ENCODE results near the gene OR52J3. TPM values are rescaled to one million over a fixed set of nuclear protein-coding genes. Genes with fewer than 3 reads are reported as not detected.

OR52J3 gene
- total RNA-seq, 2 experiments from 2014 or later = not detected

- no peaks in the 10 kb centered on the region for H4K20me1 ChIP-seq (ENCODE audit: insufficient read depth, low read length)
- CTCF ChIA-PET (ENCODE audit: unreplicated experiment) = no interaction called here
- no TSS peak for BruUV-seq (replicated peaks)
These were observed 35.1 kb upstream of the OR52J3 start for GRCh38 chr11:5011254-5011653.

GRCh38 chr11:5013012-5013411 is 33.3 kb upstream of the OR52J3 start:
- Histone ChIP-seq H4K20me1 (ENCODE audit: insufficient read depth, low read length) (no peaks in the 10 kb centered on the region), H2AFZ (ENCODE audit: low read length) (no peak overlapping the region), H3K79me2 (ENCODE audit: insufficient read depth, low read depth, low read length) (no peaks in the 10 kb centered on the region), H3K27ac (ENCODE audit: low read depth, low read length, poor library complexity, severe bottlenecking) (no peak overlapping the region), H3K9me3 (ENCODE audit: low read length) (no peaks in the 10 kb centered on the region), H3K36me3 (ENCODE audit: insufficient read depth, low read length) (no peaks in the 10 kb centered on the region), H3K9me2 (ENCODE audit: insufficient read depth, low read length) (no peaks in the 10 kb centered on the region), H3K4me1 (ENCODE audit: insufficient read depth, low read length, poor library complexity, severe bottlenecking) (no peaks in the 10 kb centered on the region), H3K4me3 (ENCODE audit: low read depth, low read length, poor library complexity, severe bottlenecking) (no peak overlapping the region), H3K4me2 (ENCODE audit: low read length) (no peak overlapping the region)
- ChIA-PET POLR2A (no interaction called here), CTCF (ENCODE audit: unreplicated experiment) (no interaction called here)
- intact Hi-C loops (cut with micrococcal nuclease; ENCODE audit: unreplicated experiment) = no loop called here
- TF ChIP-seq EZH2phosphoT487 (IDR thresholded peaks at IDR 0.05; ENCODE audit: borderline replicate concordance, low read depth, low read length) (no peak), CTCF (conservative IDR thresholded peaks at IDR 0.05; ENCODE audit: low read length) (no peak)
- no TSS peak for BruUV-seq (replicated peaks)
- no peak for DNase-seq (ENCODE audit: low spot score)

More at GRCh38 chr11:5011254-5011653, 35.1 kb upstream of the OR52J3 start:
- DNase-seq (ENCODE audit: low spot score) = no peak
- Histone ChIP-seq H3K4me1 (ENCODE audit: insufficient read depth, low read length, poor library complexity, severe bottlenecking) (no peaks in the 10 kb centered on the region), H3K9me2 (ENCODE audit: insufficient read depth, low read length) (no peaks in the 10 kb centered on the region), H2AFZ (ENCODE audit: low read length) (no peak overlapping the region), H3K9me3 (ENCODE audit: low read length) (no peaks in the 10 kb centered on the region), H3K4me2 (ENCODE audit: low read length) (no peak overlapping the region), H3K27ac (ENCODE audit: low read depth, low read length, poor library complexity, severe bottlenecking) (no peak overlapping the region), H3K4me3 (ENCODE audit: low read depth, low read length, poor library complexity, severe bottlenecking) (no peak overlapping the region), H3K79me2 (ENCODE audit: insufficient read depth, low read depth, low read length) (no peaks in the 10 kb centered on the region), H3K36me3 (ENCODE audit: insufficient read depth, low read length) (no peaks in the 10 kb centered on the region)
- no peak for TF ChIP-seq CTCF (conservative IDR thresholded peaks at IDR 0.05; ENCODE audit: low read length)
- no peak for TF ChIP-seq EZH2phosphoT487 (IDR thresholded peaks at IDR 0.05; ENCODE audit: borderline replicate concordance, low read depth, low read length)
- POLR2A ChIA-PET = interaction anchor here (0.6 to 0.7 kb wide), 2 partner anchors 298 to 416 kb away, joined by 3 to 4 read pairs; no protein-coding TSS in a partner anchor
- intact Hi-C loops (cut with micrococcal nuclease; ENCODE audit: unreplicated experiment) = no loop called here

- Histone ChIP-seq H3K9me3 (ENCODE audit: low read length) (no peaks in the 10 kb centered on the region), H3K79me2 (ENCODE audit: insufficient read depth, low read depth, low read length) (no peaks in the 10 kb centered on the region), H3K9me2 (ENCODE audit: insufficient read depth, low read length) (no peaks in the 10 kb centered on the region), H3K36me3 (ENCODE audit: insufficient read depth, low read length) (no peaks in the 10 kb centered on the region), H3K4me3 (ENCODE audit: low read depth, low read length, poor library complexity, severe bottlenecking) (no peak overlapping the region), H3K27ac (ENCODE audit: low read depth, low read length, poor library complexity, severe bottlenecking) (no peak overlapping the region), H4K20me1 (ENCODE audit: insufficient read depth, low read length) (no peaks in the 10 kb centered on the region), H2AFZ (ENCODE audit: low read length) (no peak overlapping the region), H3K4me2 (ENCODE audit: low read length) (no peak overlapping the region), H3K4me1 (ENCODE audit: insufficient read depth, low read length, poor library complexity, severe bottlenecking) (no peaks in the 10 kb centered on the region)
- CTCF ChIA-PET (ENCODE audit: unreplicated experiment) = no interaction called here
- BruUV-seq (replicated peaks) = no TSS peak
- POLR2A ChIA-PET = interaction anchor here (0.7 kb wide), 1 partner anchor 379 kb away, joined by 3 read pairs; no protein-coding TSS in a partner anchor
- TF ChIP-seq CTCF (conservative IDR thresholded peaks at IDR 0.05; ENCODE audit: low read length) = no peak
- no peak for TF ChIP-seq EZH2phosphoT487 (IDR thresholded peaks at IDR 0.05; ENCODE audit: borderline replicate concordance, low read depth, low read length)
- DNase-seq (ENCODE audit: low spot score) = no peak
- intact Hi-C loops (cut with micrococcal nuclease; ENCODE audit: unreplicated experiment) = no loop called here
These were observed 24.3 kb upstream of the OR52J3 start for GRCh38 chr11:5021996-5022395.
